B cell (primary cell): ENCODE data around the gene VANGL1. TPM values are rescaled to one million over a fixed set of nuclear protein-coding genes. Genes with fewer than 3 reads are reported as not detected.

Source experiments
- ATAC-seq: fragments of 200-7000 bp; cut with Tn5 transposase; one replicate; pipeline ENCODE4 v1.10.0; 2021; ENCODE audit warnings: low read depth, mild to moderate bottlenecking, moderate number of reproducible peaks, moderate library complexity
- CTCF ChIA-PET: fragments of 350-600 bp; sonication (Branson Sonifier 250); formaldehyde crosslinking; loops from one replicate; lab custom pipeline; 2021; ENCODE audit warnings: antibody characterized with exemption, inconsistent platforms; lab: Charles Lee
- POLR2A ChIA-PET: fragments of 350-600 bp; sonication (Branson Sonifier 250); formaldehyde crosslinking; loops from one replicate; lab custom pipeline; 2021; ENCODE audit warnings: antibody characterized with exemption; lab: Charles Lee
- DNase-seq: peaks from one replicate; pipeline ENCODE4 v3.0.0; 2013
- H2AFZ ChIP-seq: 2 replicates; pipeline ENCODE4 v1.6.1; 2012; ENCODE audit warnings: mild to moderate bottlenecking, low read depth, low read length; ENCODE audit not compliant: insufficient read depth, poor library complexity, severe bottlenecking
- H3K27ac ChIP-seq, 2 donors: 1 replicate in 1 of 2; 2 replicates in 1 of 2; pipeline ENCODE4 v1.5.1; 2012 to 2013; ENCODE audit warnings: low read length in 2 of 2, mild to moderate bottlenecking in 2 of 2, moderate library complexity in 1 of 2
- H3K27me3 ChIP-seq, 4 experiments: fragments of 200-600 bp in 1 of 4; sonication (generic) in 1 of 4; replicated peaks in 1 of 4; 1 replicate in 2 of 4; 2 replicates in 2 of 4; pipeline versions ENCODE4 v1.6.1 to v1.7.0; 2013 to 2016; ENCODE audit warnings: low read length in 3 of 4, mild to moderate bottlenecking in 2 of 4, mixed read lengths in 1 of 4, moderate library complexity in 1 of 4; ENCODE audit not compliant: insufficient read depth in 4 of 4, control insufficient read depth in 3 of 4; ENCODE audit errors: control extremely low read depth in 1 of 4
- H3K36me3 ChIP-seq, 2 experiments: replicated peaks in 1 of 2; 1 replicate in 1 of 2; 2 replicates in 1 of 2; pipeline versions ENCODE4 v1.6.1 to v1.7.1; 2013; ENCODE audit warnings: low read length in 1 of 2; ENCODE audit not compliant: insufficient read depth in 2 of 2, control insufficient read depth in 1 of 2; ENCODE audit errors: control extremely low read depth in 1 of 2, extremely low read depth in 1 of 2
- H3K4me1 ChIP-seq, 2 donors: fragments of 200-600 bp in 1 of 2; sonication (generic) in 1 of 2; 1 replicate in 1 of 2; 2 replicates in 1 of 2; pipeline versions ENCODE4 v1.5.1 to v1.6.1; 2013 to 2017; ENCODE audit warnings: low read length in 2 of 2; ENCODE audit not compliant: control insufficient read depth in 2 of 2, insufficient read depth in 2 of 2
- H3K4me2 ChIP-seq: replicated peaks from 2 replicates; pipeline ENCODE3; 2012; ENCODE audit warnings: mild to moderate bottlenecking, low read depth, low read length; ENCODE audit not compliant: poor library complexity, severe bottlenecking
- H3K4me3 ChIP-seq, 5 experiments: fragments of 200-600 bp in 1 of 5; sonication (generic) in 1 of 5; 1 replicate in 3 of 5; 2 replicates in 2 of 5; pipeline versions ENCODE4 v1.5.1 to v1.7.0; 2011 to 2016; ENCODE audit warnings: low read length in 4 of 5, mild to moderate bottlenecking in 4 of 5, low read depth in 2 of 5, control low read depth in 1 of 5, moderate library complexity in 1 of 5; ENCODE audit not compliant: insufficient read depth in 1 of 5; ENCODE audit errors: control extremely low read depth in 1 of 5, extremely low read depth in 1 of 5
- H3K79me2 ChIP-seq: fragments of 200-600 bp; sonication (generic); one replicate; pipeline ENCODE4 v1.6.0; 2016; ENCODE audit warnings: low read length; ENCODE audit not compliant: control insufficient read depth, insufficient read depth
- H3K9ac ChIP-seq: fragments of 200-600 bp; sonication (generic); 2 replicates; pipeline ENCODE4 v1.6.1; 2017; ENCODE audit warnings: mild to moderate bottlenecking, low read length, moderate library complexity
- H3K9me3 ChIP-seq, 3 donors: one replicate each; pipeline versions ENCODE4 v1.6.1 to v1.7.1; 2013; ENCODE audit warnings: low read length in 2 of 3; ENCODE audit not compliant: control insufficient read depth in 2 of 3, insufficient read depth in 1 of 3; ENCODE audit errors: control extremely low read depth in 1 of 3
- H4K20me1 ChIP-seq: 2 replicates; pipeline ENCODE4 v1.6.0; 2012; ENCODE audit warnings: mild to moderate bottlenecking, low read length; ENCODE audit not compliant: insufficient read depth, control insufficient read depth, poor library complexity, severe bottlenecking
- H3K27ac Mint-ChIP-seq: one replicate; pipeline ENCODE4 v1.8.0; 2021; ENCODE audit warnings: mixed read lengths
- H3K27me3 Mint-ChIP-seq: one replicate; pipeline ENCODE4 v1.8.0; 2021; ENCODE audit warnings: mixed read lengths
- H3K4me1 Mint-ChIP-seq: one replicate; pipeline ENCODE4 v1.8.0; 2021; ENCODE audit warnings: mixed read lengths
- H3K4me3 Mint-ChIP-seq: one replicate; pipeline ENCODE4 v1.8.0; 2021; ENCODE audit warnings: mixed read lengths
- H3K9me3 Mint-ChIP-seq: one replicate; pipeline ENCODE4 v1.8.0; 2022; ENCODE audit warnings: mixed read lengths; ENCODE audit not compliant: insufficient read depth
- CTCF ChIP-seq: fragments of 200-600 bp; IDR thresholded peaks from one replicate; pipeline ENCODE4 v1.8.0; 2022; ENCODE audit warnings: antibody characterized with exemption, mild to moderate bottlenecking
- EZH2 ChIP-seq: IDR thresholded peaks from 2 replicates; pipeline ENCODE4 v1.6.1; 2012; ENCODE audit warnings: borderline replicate concordance, low read depth, mild to moderate bottlenecking, moderate library complexity, low read length; ENCODE audit not compliant: insufficient read depth, poor library complexity, severe bottlenecking
- WGBS: methylation state at CpG from one replicate; pipeline ENCODE4 v1.1.5; 2013; ENCODE audit warnings: missing lambda C conversion rate; ENCODE audit not compliant: insufficient coverage; 5-methylcytosine and 5-hydroxymethylcytosine counted together
- intact Hi-C: fragments of 100-400 bp; cut with micrococcal nuclease; formaldehyde crosslinking; loops from one replicate; pipeline ENCODE4 v1.10.0; 2022
- polyA plus RNA-seq: library from polyadenylated mRNA; depleted of rRNA; stranded (reverse); fragments of >200 nt; gene quantifications from 2 replicates; pipeline ENCODE4 v1.2.3, GENCODE V29; 2012
- total RNA-seq, 2 donors: library from RNA; stranded (reverse); fragments of 120-200 nt in 1 of 2; gene quantifications; 1 replicate in 1 of 2; 2 replicates in 1 of 2; pipeline versions ENCODE4 v1.2.3 to v1.2.4, GENCODE V29; 2013 to 2022

Gene VANGL1
- total and polyA plus RNA-seq, 2 donors (not counting 1 experiment from before 2014, with no cell fraction given), result 0.21 to 0.30 TPM

- H3K4me1 Mint-ChIP-seq, result no peaks in the 10 kb centered on the region
- H3K27ac ChIP-seq, result no peak overlapping the region
- no peak overlapping the region for H3K4me2 ChIP-seq
- no peak overlapping the region for H2AFZ ChIP-seq
- no peak overlapping the region for H3K9ac ChIP-seq
- no peaks in the 10 kb centered on the region for H3K9me3 ChIP-seq
- H4K20me1 ChIP-seq, result no peaks in the 10 kb centered on the region
- no peaks in the 10 kb centered on the region for H3K27me3 ChIP-seq
- no peak overlapping the region for H3K4me3 ChIP-seq
- peaks cover 5% of the 10 kb centered on the region for H3K27me3 Mint-ChIP-seq
- DNase-seq, result no peak
- intact Hi-C loops, result no loop called here
- H3K9me3 Mint-ChIP-seq, result no peaks in the 10 kb centered on the region
- no peak for ATAC-seq
- WGBS, result no CpG with 5 or more reads among the region's 1 CpG
- H3K79me2 ChIP-seq, result no peaks in the 10 kb centered on the region
- H3K36me3 ChIP-seq, result no peaks in the 10 kb centered on the region
- ChIA-PET POLR2A (no interaction called here), CTCF (no interaction called here)
- no peaks in the 10 kb centered on the region for H3K4me1 ChIP-seq
- no peak overlapping the region for H3K4me3 Mint-ChIP-seq
- no peak overlapping the region for H3K27ac Mint-ChIP-seq
- no peak for TF ChIP-seq CTCF
- TF ChIP-seq EZH2, result no peak
Measured at GRCh38 chr1:115697619-115698018, 55.8 kb downstream of the VANGL1 start.

GRCh38 chr1:115701090-115701489 lies 59.3 kb downstream of the VANGL1 start:
- H3K4me3 ChIP-seq, result no peak overlapping the region
- no peaks in the 10 kb centered on the region for H3K4me1 Mint-ChIP-seq
- CTCF ChIA-PET, result interaction anchor here (0.7 kb wide), 1 partner anchor 438 kb away, joined by 4 read pairs; no protein-coding TSS in a partner anchor
- ATAC-seq (no peak), DNase-seq (no peak)
- intact Hi-C loops, result loop anchor here (10.0 kb wide), 1 partner anchor 566 kb away; no protein-coding TSS in a partner anchor
- H3K27ac ChIP-seq, result no peak overlapping the region
- POLR2A ChIA-PET, result no interaction called here
- no peaks in the 10 kb centered on the region for H3K36me3 ChIP-seq
- H3K4me2 ChIP-seq, result no peak overlapping the region
- no peak overlapping the region for H3K27ac Mint-ChIP-seq
- no peak for TF ChIP-seq CTCF
- no peak for TF ChIP-seq EZH2
- no peaks in the 10 kb centered on the region for H3K4me1 ChIP-seq
- H3K27me3 ChIP-seq, result no peaks in the 10 kb centered on the region
- peaks cover 8% of the 10 kb centered on the region for H3K27me3 Mint-ChIP-seq
- H3K4me3 Mint-ChIP-seq, result no peak overlapping the region
- no peaks in the 10 kb centered on the region for H4K20me1 ChIP-seq
- WGBS, result 94% methylated on average over 2 of the region's 3 CpGs
- H3K9me3 ChIP-seq, result no peaks in the 10 kb centered on the region
- no peaks in the 10 kb centered on the region for H3K9me3 Mint-ChIP-seq
- no peaks in the 10 kb centered on the region for H3K79me2 ChIP-seq
- no peak overlapping the region for H2AFZ ChIP-seq
- no peak overlapping the region for H3K9ac ChIP-seq
